GM12801 (cell line): Measurements from ENCODE around the gene PYGB.

Experiments
- TF ChIP-seq, protein P1 (sequence below): IDR thresholded peaks from one replicate; pipeline ENCODE4 v1.5.1; 2011; ENCODE audit warnings: control low read depth; ENCODE audit not compliant: insufficient read length; ENCODE audit errors: extremely low read depth

PYGB gene

DNA sequence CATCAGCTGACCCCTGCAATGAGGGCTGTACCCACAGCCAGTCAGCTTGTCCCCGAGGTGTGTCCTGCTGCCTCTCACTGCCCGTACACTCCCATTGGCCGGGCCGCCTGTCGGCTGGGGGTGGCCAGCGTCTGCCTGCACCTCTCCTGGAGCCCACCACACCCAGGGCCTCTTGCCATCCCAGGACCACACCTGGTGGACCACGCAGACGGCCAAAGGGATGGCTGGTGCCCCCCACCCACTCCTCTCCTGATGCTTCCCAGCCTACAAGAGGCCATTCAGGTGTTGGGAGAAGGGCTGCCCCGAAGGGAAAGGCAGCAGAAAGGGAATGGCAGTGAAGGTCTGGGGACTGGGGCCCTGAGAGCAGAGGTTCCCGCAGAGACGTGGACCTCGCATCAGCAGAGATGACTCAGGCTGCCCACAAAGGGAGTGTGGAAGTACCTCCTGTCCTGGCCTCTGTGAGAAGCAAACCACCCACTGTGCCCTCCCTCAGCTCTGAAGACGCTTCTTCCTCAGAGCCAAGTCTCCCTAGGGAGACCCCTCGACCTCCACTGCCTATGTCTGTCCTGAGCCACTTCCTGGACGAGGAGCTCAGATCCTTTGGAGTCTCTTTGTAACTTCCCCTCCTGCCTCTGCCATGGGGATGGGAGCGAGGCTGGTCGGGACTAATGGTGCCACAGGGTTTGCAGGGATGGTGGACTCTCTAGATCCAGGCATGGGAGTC lies 60.9 kb downstream of the PYGB start:
- TF ChIP-seq, protein P1, sequence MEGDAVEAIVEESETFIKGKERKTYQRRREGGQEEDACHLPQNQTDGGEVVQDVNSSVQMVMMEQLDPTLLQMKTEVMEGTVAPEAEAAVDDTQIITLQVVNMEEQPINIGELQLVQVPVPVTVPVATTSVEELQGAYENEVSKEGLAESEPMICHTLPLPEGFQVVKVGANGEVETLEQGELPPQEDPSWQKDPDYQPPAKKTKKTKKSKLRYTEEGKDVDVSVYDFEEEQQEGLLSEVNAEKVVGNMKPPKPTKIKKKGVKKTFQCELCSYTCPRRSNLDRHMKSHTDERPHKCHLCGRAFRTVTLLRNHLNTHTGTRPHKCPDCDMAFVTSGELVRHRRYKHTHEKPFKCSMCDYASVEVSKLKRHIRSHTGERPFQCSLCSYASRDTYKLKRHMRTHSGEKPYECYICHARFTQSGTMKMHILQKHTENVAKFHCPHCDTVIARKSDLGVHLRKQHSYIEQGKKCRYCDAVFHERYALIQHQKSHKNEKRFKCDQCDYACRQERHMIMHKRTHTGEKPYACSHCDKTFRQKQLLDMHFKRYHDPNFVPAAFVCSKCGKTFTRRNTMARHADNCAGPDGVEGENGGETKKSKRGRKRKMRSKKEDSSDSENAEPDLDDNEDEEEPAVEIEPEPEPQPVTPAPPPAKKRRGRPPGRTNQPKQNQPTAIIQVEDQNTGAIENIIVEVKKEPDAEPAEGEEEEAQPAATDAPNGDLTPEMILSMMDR: no peak

DNA sequence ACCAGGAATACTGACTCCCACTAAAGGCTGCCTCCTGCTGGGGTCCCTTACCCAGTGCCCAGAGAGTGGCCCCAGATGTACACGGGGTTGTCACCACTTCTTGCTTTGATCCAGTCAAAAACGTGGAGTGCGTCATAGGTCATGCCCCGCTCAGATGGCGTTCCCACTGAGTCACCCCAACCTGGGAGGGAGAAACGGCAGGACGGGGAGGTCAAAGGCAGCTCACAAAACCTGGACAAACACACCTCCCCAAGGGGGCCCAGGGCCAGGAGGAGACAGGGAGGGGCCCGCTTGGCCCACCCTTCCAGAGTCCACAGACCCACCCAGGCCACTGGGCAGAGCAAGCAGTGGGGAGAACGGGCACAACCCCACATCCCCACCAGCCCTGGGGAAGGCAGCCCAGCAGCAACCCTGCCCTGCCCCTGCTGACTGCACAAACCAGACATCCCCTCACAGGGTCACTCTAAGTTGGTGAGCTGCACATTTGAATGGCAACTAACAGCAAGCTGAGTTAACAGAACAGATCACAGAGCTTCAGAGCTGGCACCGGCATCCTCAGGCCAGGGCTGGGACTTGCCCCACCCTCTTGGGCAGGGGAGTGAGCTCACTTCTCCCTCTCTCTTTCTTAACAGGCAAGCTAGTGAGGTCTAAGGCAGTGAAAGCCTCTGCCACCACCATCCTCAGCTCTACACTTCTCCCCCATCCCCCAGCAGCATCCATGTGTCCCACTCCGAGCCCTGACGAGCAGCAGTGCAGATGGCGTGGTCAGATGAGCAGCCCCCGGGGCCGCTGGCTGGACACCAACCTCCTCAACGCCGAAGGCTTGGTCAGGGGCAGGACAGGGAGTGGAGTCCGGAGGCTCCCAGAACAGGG lies 61.7 kb downstream of the PYGB start:
- TF ChIP-seq, protein P1: no peak

GRCh38 chr20:25310268-25310920 lies 62.5 kb downstream of the PYGB start:
- TF ChIP-seq, protein P1: no peak

- TF ChIP-seq, protein P1: no peak
These were observed 63.2 kb downstream of the PYGB start for GRCh38 chr20:25310921-25311728.

GRCh38 chr20:25313593-25313992 lies 65.7 kb downstream of the PYGB start:
- TF ChIP-seq, protein P1: no peak

- TF ChIP-seq, protein P1: no peak
These were observed 66.9 kb downstream of the PYGB start for GRCh38 chr20:25314497-25315417.
